Measurements from ENCODE around the gene NWD2.

NWD2 gene

GRCh38 chr4:37470245-37470644, 225.7 kb downstream of the NWD2 start:
- TF ChIP-seq TCF4 (CRISPR knock-in tag; IDR thresholded peaks at IDR 0.05; ENCODE audit: borderline replicate concordance) (no peak), ZFP30 (CRISPR knock-in tag; IDR thresholded peaks at IDR 0.05) (no peak), ZNF8 (CRISPR knock-in tag; IDR thresholded peaks at IDR 0.05) (no peak), SNAI2 (CRISPR knock-in tag; IDR thresholded peaks at IDR 0.05) (no peak), ARNTL (CRISPR knock-in tag; IDR thresholded peaks at IDR 0.05; ENCODE audit: borderline replicate concordance, low read depth) (no peak), TSHZ2 (CRISPR knock-in tag; IDR thresholded peaks at IDR 0.05) (no peak), RARB (CRISPR knock-in tag; IDR thresholded peaks at IDR 0.05) (no peak), POU6F1 (CRISPR knock-in tag; IDR thresholded peaks at IDR 0.05; ENCODE audit: borderline replicate concordance, low read depth) (no peak), ZNF565 (CRISPR knock-in tag; conservative IDR thresholded peaks at IDR 0.05; ENCODE audit: low read depth) (no peak), ZFP3 (CRISPR knock-in tag; IDR thresholded peaks at IDR 0.05) (no peak)
- no peak for ATAC-seq

GRCh38 chr4:37471093-37471492, 226.6 kb downstream of the NWD2 start:
- no peak for ATAC-seq
- TF ChIP-seq ZC3H10 (CRISPR knock-in tag; IDR thresholded peaks at IDR 0.05) = no peak
- no peak for TF ChIP-seq RARB (CRISPR knock-in tag; IDR thresholded peaks at IDR 0.05)
- TF ChIP-seq ZFP30 (CRISPR knock-in tag; IDR thresholded peaks at IDR 0.05) = no peak
- no peak for TF ChIP-seq SNAI2 (CRISPR knock-in tag; IDR thresholded peaks at IDR 0.05)
- TF ChIP-seq PPARA (CRISPR knock-in tag; IDR thresholded peaks at IDR 0.05; ENCODE audit: borderline replicate concordance) = no peak
- no peak for TF ChIP-seq ARNTL (CRISPR knock-in tag; IDR thresholded peaks at IDR 0.05; ENCODE audit: borderline replicate concordance, low read depth)
- no peak for TF ChIP-seq ISL1 (CRISPR knock-in tag; IDR thresholded peaks at IDR 0.05)
- TF ChIP-seq GLIS3 (CRISPR knock-in tag; IDR thresholded peaks at IDR 0.05) = no peak
- TF ChIP-seq POU6F1 (CRISPR knock-in tag; IDR thresholded peaks at IDR 0.05; ENCODE audit: borderline replicate concordance, low read depth) = no peak
- TF ChIP-seq TOX (CRISPR knock-in tag; IDR thresholded peaks at IDR 0.05; ENCODE audit: borderline replicate concordance) = no peak
- no peak for TF ChIP-seq CSDC2 (CRISPR knock-in tag; IDR thresholded peaks at IDR 0.05)
- TF ChIP-seq ESRRG (CRISPR knock-in tag; IDR thresholded peaks at IDR 0.05) = no peak
- no peak for TF ChIP-seq TCF4 (CRISPR knock-in tag; IDR thresholded peaks at IDR 0.05; ENCODE audit: borderline replicate concordance)
- TF ChIP-seq TSHZ2 (CRISPR knock-in tag; IDR thresholded peaks at IDR 0.05) = no peak
- no peak for TF ChIP-seq ZFP3 (CRISPR knock-in tag; IDR thresholded peaks at IDR 0.05)
- TF ChIP-seq ZNF8 (CRISPR knock-in tag; IDR thresholded peaks at IDR 0.05) = no peak

- no peak for ATAC-seq
- no peak for TF ChIP-seq PATZ1 (CRISPR knock-in tag; IDR thresholded peaks at IDR 0.05; ENCODE audit: borderline replicate concordance)
- no peak for TF ChIP-seq CREB5 (CRISPR knock-in tag; IDR thresholded peaks at IDR 0.05; ENCODE audit: low read depth)
- no peak for TF ChIP-seq ZNF565 (CRISPR knock-in tag; conservative IDR thresholded peaks at IDR 0.05; ENCODE audit: low read depth)
- TF ChIP-seq ZNF8 (CRISPR knock-in tag; IDR thresholded peaks at IDR 0.05) = no peak
- TF ChIP-seq PPARA (CRISPR knock-in tag; IDR thresholded peaks at IDR 0.05; ENCODE audit: borderline replicate concordance) = no peak
- TF ChIP-seq TCF4 (CRISPR knock-in tag; IDR thresholded peaks at IDR 0.05; ENCODE audit: borderline replicate concordance) = no peak
Observed at GRCh38 chr4:37471971-37472370, 227.4 kb downstream of the NWD2 start.

Measured in SK-N-SH treated with all-trans-retinoic acid at 6 μM for 48 hours (cell line).